Caco-2 (cell line): ENCODE measurements around the gene H1-8. TPM values are rescaled to one million over a fixed set of nuclear protein-coding genes. Genes with fewer than 3 reads are reported as not detected.
"Not testable (repeated sequence)": the region's sequence is repeated elsewhere in the genome, so short reads cannot be mapped to it uniquely, and the experiment has no call there.

Source experiments
- Bru-seq: library from RNA; stranded (reverse); fragments of 400-500 nt; gene quantifications from one replicate; lab custom pipeline; 2021; lab: Mats Ljungman, UMichigan
- BruChase-seq, 2 experiments: library from RNA; stranded (reverse); fragments of 400-500 nt; gene quantifications; one replicate each; lab custom pipeline; 2021; lab: Mats Ljungman, UMichigan
- BruUV-seq: library from RNA; stranded (reverse); fragments of 400-500 nt; replicated peaks from 2 replicates; lab custom pipeline; 2021; lab: Mats Ljungman, UMichigan
- CTCF ChIA-PET: fragments of 300-600 bp; sonication (Branson Sonifier 250); formaldehyde crosslinking; loops from one replicate; lab custom pipeline; 2022; ENCODE audit warnings: antibody characterized with exemption; lab: Charles Lee
- POLR2A ChIA-PET: fragments of 300-600 bp; sonication (Branson Sonifier 250); formaldehyde crosslinking; loops from one replicate; lab custom pipeline; 2022; ENCODE audit warnings: antibody characterized with exemption; lab: Charles Lee
- DNase-seq, 2 experiments: peaks; one replicate each; pipeline versions ENCODE4 v3.0.0 to v3.0.0-alpha.2; 2020 to 2022
- H3K27me3 ChIP-seq: replicated peaks from 2 replicates; pipeline ENCODE4 v1.6.0; 2011; ENCODE audit warnings: low read length; ENCODE audit not compliant: control insufficient read depth, insufficient read depth
- H3K36me3 ChIP-seq: 2 replicates; pipeline ENCODE4 v1.5.1; 2011; ENCODE audit warnings: low read length; ENCODE audit not compliant: control insufficient read depth, insufficient read depth
- H3K4me1 ChIP-seq: fragments of 250-450 bp; sonication (Bioruptor Pico); 2 replicates; pipeline ENCODE4 v1.5.1; 2020; ENCODE audit warnings: mild to moderate bottlenecking
- H3K4me3 ChIP-seq: 2 replicates; pipeline ENCODE4 v1.5.1; 2011; ENCODE audit warnings: low read depth, mild to moderate bottlenecking, control low read depth, low read length
- H3K9me3 ChIP-seq: fragments of 250-450 bp; sonication (Bioruptor Pico); 2 replicates; pipeline ENCODE4 v1.5.1; 2020; ENCODE audit warnings: mild to moderate bottlenecking, moderate library complexity
- H3K27ac Mint-ChIP-seq: one replicate; pipeline ENCODE4 v1.8.0; 2022; ENCODE audit warnings: mixed read lengths; ENCODE audit not compliant: unreplicated experiment
- H3K27me3 Mint-ChIP-seq: one replicate; pipeline ENCODE4 v1.8.0; 2022; ENCODE audit warnings: mixed read lengths; ENCODE audit not compliant: insufficient read depth, unreplicated experiment
- H3K36me3 Mint-ChIP-seq: one replicate; pipeline ENCODE4 v1.8.0; 2022; ENCODE audit warnings: mild to moderate bottlenecking, mixed read lengths; ENCODE audit not compliant: insufficient read depth, unreplicated experiment
- H3K4me1 Mint-ChIP-seq: one replicate; pipeline ENCODE4 v1.8.0; 2022; ENCODE audit warnings: low read depth, mixed read lengths; ENCODE audit not compliant: unreplicated experiment
- H3K4me3 Mint-ChIP-seq: one replicate; pipeline ENCODE4 v1.8.0; 2022; ENCODE audit warnings: mild to moderate bottlenecking, moderate library complexity, mixed read lengths; ENCODE audit not compliant: unreplicated experiment
- H3K9me3 Mint-ChIP-seq: one replicate; pipeline ENCODE4 v1.8.0; 2022; ENCODE audit warnings: mixed read lengths; ENCODE audit not compliant: unreplicated experiment
- CTCF ChIP-seq, 2 experiments: fragments of 200-600 bp in 1 of 2; IDR thresholded peaks; 1 replicate in 1 of 2; 2 replicates in 1 of 2; pipeline versions ENCODE4 v1.5.1 to v1.8.0; 2011 to 2022; ENCODE audit warnings: antibody characterized with exemption in 1 of 2, control low read depth in 1 of 2, inconsistent platforms in 1 of 2, low read depth in 1 of 2, low read length in 1 of 2, mild to moderate bottlenecking in 1 of 2, moderate library complexity in 1 of 2; ENCODE audit not compliant: insufficient read depth in 1 of 2, severe bottlenecking in 1 of 2, unreplicated experiment in 1 of 2
- intact Hi-C: fragments of 100-400 bp; cut with micrococcal nuclease; formaldehyde crosslinking; loops from one replicate; pipeline ENCODE4 v1.10.0; 2022; ENCODE audit not compliant: unreplicated experiment
- long read RNA-seq: library from polyadenylated mRNA; stranded (forward); transcript quantifications from one replicate; pipeline ENCODE4 v2.0.0, GENCODE V29; 2022
- total RNA-seq: library from RNA; stranded (reverse); gene quantifications from 2 replicates; pipeline ENCODE4 v1.2.3, GENCODE V29; 2022

The H1-8 gene
- total RNA-seq: not detected in 2 replicates
- Bru-seq, nascent RNA: not detected
- not detected for BruChase-seq, experiment 1, labeled RNA remaining after a 2-hour chase
- BruChase-seq, experiment 2, labeled RNA remaining after a 6-hour chase: percentile 9 among the genes with signal in this experiment
- long read RNA-seq: 0 reads

GRCh38 chr3:129543156-129543790 lies at the start of gene H1-8:
TSS of gene H1-8 (plus strand) at chr3:129543175. CDS start at chr3:129543219, 44 bp downstream.
- Mint-ChIP-seq H3K27me3 (no peaks in the 10 kb centered on the region), H3K4me3 (no peak within 1 kb of the TSS), H3K36me3 (no peaks in the 10 kb centered on the region), H3K27ac (no peak within 1 kb of the TSS), H3K4me1 (peaks cover 6% of the 10 kb centered on the region), H3K9me3 (no peaks in the 10 kb centered on the region)
- Histone ChIP-seq H3K36me3 (no peaks in the 10 kb centered on the region), H3K9me3 (no peaks in the 10 kb centered on the region), H3K4me1 (no peaks in the 10 kb centered on the region), H3K4me3 (no peak within 1 kb of the TSS), H3K27me3 (no peaks in the 10 kb centered on the region)
- no peak for DNase-seq
- ChIA-PET CTCF (no interaction called here), POLR2A (no interaction called here)
- no peak for TF ChIP-seq CTCF (IDR thresholded peaks at IDR 0.05; ENCODE audit: insufficient read depth in 1 of 2, low read depth in 1 of 2, low read length in 1 of 2, severe bottlenecking in 1 of 2, unreplicated experiment in 1 of 2)
- BruUV-seq: no TSS peak
- intact Hi-C loops: loop anchor here (5.0 kb wide), 1 partner anchor 51 kb away; no protein-coding TSS in a partner anchor

- Histone ChIP-seq H3K9me3 (no peaks in the 10 kb centered on the region), H3K4me3 (no peak overlapping the region), H3K27me3 (no peaks in the 10 kb centered on the region), H3K36me3 (peaks cover 2% of the 10 kb centered on the region; the same call in 1 of the 2 replicates), H3K4me1 (peaks cover 6% of the 10 kb centered on the region)
- ChIA-PET CTCF (no interaction called here), POLR2A (no interaction called here)
- no peaks in the 10 kb centered on the region for H3K36me3 Mint-ChIP-seq
- no peaks in the 10 kb centered on the region for H3K9me3 Mint-ChIP-seq
- TF ChIP-seq CTCF (IDR thresholded peaks at IDR 0.05; ENCODE audit: insufficient read depth in 1 of 2, low read depth in 1 of 2, low read length in 1 of 2, severe bottlenecking in 1 of 2, unreplicated experiment in 1 of 2): no peak
- H3K27ac Mint-ChIP-seq: no peak overlapping the region
- H3K4me3 Mint-ChIP-seq: no peak overlapping the region
- no peak for DNase-seq
- BruUV-seq: no TSS peak
- intact Hi-C loops: loop anchor here (5.0 kb wide), 3 partner anchors 49 to 114 kb away; partner anchors contain the start of genes H1-8 and PLXND1
- H3K27me3 Mint-ChIP-seq: no peaks in the 10 kb centered on the region
- peaks cover 11% of the 10 kb centered on the region for H3K4me1 Mint-ChIP-seq
Observed at GRCh38 chr3:129493206-129493605, 49.8 kb upstream of the H1-8 start.

GRCh38 chr3:129494499-129494898 lies 48.5 kb upstream of the H1-8 start:
- DNase-seq, H3K9me3 Mint-ChIP-seq, CTCF ChIA-PET, H3K36me3 ChIP-seq, BruUV-seq, H3K4me1 ChIP-seq, H3K27me3 Mint-ChIP-seq, POLR2A ChIA-PET, H3K4me3 ChIP-seq, H3K36me3 Mint-ChIP-seq, H3K9me3 ChIP-seq, H3K4me3 Mint-ChIP-seq, H3K27me3 ChIP-seq: not testable (repeated sequence)
- Mint-ChIP-seq H3K4me1 (peaks cover 11% of the 10 kb centered on the region), H3K27ac (peak overlapping the region; percentile 45)
- intact Hi-C loops: loop anchor here (5.0 kb wide), 3 partner anchors 48 to 113 kb away; partner anchors contain the start of genes H1-8 and PLXND1

- H3K9me3 ChIP-seq, H3K4me3 ChIP-seq, H3K4me1 ChIP-seq, H3K9me3 Mint-ChIP-seq, BruUV-seq, H3K27me3 Mint-ChIP-seq, H3K36me3 ChIP-seq, H3K27me3 ChIP-seq, POLR2A ChIA-PET, intact Hi-C loops, H3K36me3 Mint-ChIP-seq, H3K4me3 Mint-ChIP-seq, CTCF ChIA-PET: not testable (repeated sequence)
- DNase-seq: peak in 1 of 2 experiments; percentile 36
- H3K27ac Mint-ChIP-seq: peak overlapping the region; percentile 45
- H3K4me1 Mint-ChIP-seq: peaks cover 11% of the 10 kb centered on the region
Observed at GRCh38 chr3:129495006-129495639, 47.9 kb upstream of the H1-8 start.

GRCh38 chr3:129497876-129498275 lies 45.1 kb upstream of the H1-8 start:
- DNase-seq, intact Hi-C loops, H3K4me3 ChIP-seq, CTCF ChIA-PET, H3K4me3 Mint-ChIP-seq, H3K36me3 ChIP-seq, H3K4me1 ChIP-seq, H3K9me3 ChIP-seq, H3K27me3 Mint-ChIP-seq, H3K9me3 Mint-ChIP-seq, POLR2A ChIA-PET, H3K36me3 Mint-ChIP-seq, BruUV-seq, H3K27me3 ChIP-seq: not testable (repeated sequence)
- Mint-ChIP-seq H3K4me1 (peaks cover 11% of the 10 kb centered on the region), H3K27ac (peak overlapping the region; percentile 79)
